ENCODE data around the gene DMXL1.
"Not testable (repeated sequence)": the region's sequence is repeated elsewhere in the genome, so short reads cannot be mapped to it uniquely, and the experiment has no call there.

DNA sequence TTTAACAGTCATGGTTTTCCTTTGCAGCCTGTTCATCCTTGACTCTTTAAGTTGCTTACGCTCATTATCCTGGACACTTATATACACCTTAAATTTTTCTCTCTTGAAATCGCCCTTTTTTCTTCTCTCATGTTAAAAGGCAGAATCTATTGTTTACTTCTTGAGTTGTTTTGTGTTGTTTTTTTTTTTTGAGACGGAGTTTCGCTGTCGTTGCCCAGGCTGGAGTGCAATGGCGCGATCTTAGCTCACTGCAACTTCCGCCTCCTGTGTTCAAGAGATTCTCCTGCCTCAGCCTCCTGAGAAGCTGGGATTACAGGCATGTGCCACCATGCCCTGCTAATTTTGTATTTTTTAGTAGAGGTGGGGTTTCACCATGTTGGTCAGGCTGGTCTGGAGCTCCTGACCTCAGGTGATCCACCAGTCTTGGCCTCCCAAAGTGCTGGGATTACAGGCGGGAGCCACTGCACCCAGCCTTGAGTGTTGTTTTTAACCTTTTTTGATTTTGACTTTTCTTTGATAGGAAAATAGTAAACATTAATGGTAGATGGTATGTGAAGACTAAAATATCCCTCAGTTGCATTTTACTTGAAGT lies 3.0 kb downstream of the DMXL1 start:
- TF ChIP-seq, protein P1, sequence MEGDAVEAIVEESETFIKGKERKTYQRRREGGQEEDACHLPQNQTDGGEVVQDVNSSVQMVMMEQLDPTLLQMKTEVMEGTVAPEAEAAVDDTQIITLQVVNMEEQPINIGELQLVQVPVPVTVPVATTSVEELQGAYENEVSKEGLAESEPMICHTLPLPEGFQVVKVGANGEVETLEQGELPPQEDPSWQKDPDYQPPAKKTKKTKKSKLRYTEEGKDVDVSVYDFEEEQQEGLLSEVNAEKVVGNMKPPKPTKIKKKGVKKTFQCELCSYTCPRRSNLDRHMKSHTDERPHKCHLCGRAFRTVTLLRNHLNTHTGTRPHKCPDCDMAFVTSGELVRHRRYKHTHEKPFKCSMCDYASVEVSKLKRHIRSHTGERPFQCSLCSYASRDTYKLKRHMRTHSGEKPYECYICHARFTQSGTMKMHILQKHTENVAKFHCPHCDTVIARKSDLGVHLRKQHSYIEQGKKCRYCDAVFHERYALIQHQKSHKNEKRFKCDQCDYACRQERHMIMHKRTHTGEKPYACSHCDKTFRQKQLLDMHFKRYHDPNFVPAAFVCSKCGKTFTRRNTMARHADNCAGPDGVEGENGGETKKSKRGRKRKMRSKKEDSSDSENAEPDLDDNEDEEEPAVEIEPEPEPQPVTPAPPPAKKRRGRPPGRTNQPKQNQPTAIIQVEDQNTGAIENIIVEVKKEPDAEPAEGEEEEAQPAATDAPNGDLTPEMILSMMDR (tag by site-specific recombination; IDR thresholded peaks at IDR 0.05), result not testable (repeated sequence)
- TF ChIP-seq, protein P2, sequence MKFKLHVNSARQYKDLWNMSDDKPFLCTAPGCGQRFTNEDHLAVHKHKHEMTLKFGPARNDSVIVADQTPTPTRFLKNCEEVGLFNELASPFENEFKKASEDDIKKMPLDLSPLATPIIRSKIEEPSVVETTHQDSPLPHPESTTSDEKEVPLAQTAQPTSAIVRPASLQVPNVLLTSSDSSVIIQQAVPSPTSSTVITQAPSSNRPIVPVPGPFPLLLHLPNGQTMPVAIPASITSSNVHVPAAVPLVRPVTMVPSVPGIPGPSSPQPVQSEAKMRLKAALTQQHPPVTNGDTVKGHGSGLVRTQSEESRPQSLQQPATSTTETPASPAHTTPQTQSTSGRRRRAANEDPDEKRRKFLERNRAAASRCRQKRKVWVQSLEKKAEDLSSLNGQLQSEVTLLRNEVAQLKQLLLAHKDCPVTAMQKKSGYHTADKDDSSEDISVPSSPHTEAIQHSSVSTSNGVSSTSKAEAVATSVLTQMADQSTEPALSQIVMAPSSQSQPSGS (tag by site-specific recombination; IDR thresholded peaks at IDR 0.05; ENCODE audit: low read depth), result not testable (repeated sequence)
- TF ChIP-seq, protein P3, sequence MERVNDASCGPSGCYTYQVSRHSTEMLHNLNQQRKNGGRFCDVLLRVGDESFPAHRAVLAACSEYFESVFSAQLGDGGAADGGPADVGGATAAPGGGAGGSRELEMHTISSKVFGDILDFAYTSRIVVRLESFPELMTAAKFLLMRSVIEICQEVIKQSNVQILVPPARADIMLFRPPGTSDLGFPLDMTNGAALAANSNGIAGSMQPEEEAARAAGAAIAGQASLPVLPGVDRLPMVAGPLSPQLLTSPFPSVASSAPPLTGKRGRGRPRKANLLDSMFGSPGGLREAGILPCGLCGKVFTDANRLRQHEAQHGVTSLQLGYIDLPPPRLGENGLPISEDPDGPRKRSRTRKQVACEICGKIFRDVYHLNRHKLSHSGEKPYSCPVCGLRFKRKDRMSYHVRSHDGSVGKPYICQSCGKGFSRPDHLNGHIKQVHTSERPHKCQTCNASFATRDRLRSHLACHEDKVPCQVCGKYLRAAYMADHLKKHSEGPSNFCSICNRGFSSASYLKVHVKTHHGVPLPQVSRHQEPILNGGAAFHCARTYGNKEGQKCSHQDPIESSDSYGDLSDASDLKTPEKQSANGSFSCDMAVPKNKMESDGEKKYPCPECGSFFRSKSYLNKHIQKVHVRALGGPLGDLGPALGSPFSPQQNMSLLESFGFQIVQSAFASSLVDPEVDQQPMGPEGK (tag by site-specific recombination; IDR thresholded peaks at IDR 0.05), result not testable (repeated sequence)
- not testable (repeated sequence) for TF ChIP-seq ZNF433 (tag by site-specific recombination; IDR thresholded peaks at IDR 0.05; ENCODE audit: low read depth); ZNF473 (tag by site-specific recombination; IDR thresholded peaks at IDR 0.05); ZNF175 (tag by site-specific recombination; IDR thresholded peaks at IDR 0.05); ZSCAN30 (tag by site-specific recombination; IDR thresholded peaks at IDR 0.05); WT1 (tag by site-specific recombination; IDR thresholded peaks at IDR 0.05); YY1 (tag by site-specific recombination; IDR thresholded peaks at IDR 0.05)
- TF ChIP-seq, protein P4, sequence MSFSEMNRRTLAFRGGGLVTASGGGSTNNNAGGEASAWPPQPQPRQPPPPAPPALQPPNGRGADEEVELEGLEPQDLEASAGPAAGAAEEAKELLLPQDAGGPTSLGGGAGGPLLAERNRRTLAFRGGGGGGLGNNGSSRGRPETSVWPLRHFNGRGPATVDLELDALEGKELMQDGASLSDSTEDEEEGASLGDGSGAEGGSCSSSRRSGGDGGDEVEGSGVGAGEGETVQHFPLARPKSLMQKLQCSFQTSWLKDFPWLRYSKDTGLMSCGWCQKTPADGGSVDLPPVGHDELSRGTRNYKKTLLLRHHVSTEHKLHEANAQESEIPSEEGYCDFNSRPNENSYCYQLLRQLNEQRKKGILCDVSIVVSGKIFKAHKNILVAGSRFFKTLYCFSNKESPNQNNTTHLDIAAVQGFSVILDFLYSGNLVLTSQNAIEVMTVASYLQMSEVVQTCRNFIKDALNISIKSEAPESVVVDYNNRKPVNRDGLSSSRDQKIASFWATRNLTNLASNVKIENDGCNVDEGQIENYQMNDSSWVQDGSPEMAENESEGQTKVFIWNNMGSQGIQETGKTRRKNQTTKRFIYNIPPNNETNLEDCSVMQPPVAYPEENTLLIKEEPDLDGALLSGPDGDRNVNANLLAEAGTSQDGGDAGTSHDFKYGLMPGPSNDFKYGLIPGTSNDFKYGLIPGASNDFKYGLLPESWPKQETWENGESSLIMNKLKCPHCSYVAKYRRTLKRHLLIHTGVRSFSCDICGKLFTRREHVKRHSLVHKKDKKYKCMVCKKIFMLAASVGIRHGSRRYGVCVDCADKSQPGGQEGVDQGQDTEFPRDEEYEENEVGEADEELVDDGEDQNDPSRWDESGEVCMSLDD (tag by site-specific recombination; IDR thresholded peaks at IDR 0.05), result not testable (repeated sequence)
- TF ChIP-seq, protein P5, sequence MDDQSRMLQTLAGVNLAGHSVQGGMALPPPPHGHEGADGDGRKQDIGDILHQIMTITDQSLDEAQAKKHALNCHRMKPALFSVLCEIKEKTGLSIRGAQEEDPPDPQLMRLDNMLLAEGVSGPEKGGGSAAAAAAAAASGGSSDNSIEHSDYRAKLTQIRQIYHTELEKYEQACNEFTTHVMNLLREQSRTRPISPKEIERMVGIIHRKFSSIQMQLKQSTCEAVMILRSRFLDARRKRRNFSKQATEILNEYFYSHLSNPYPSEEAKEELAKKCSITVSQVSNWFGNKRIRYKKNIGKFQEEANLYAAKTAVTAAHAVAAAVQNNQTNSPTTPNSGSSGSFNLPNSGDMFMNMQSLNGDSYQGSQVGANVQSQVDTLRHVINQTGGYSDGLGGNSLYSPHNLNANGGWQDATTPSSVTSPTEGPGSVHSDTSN (CRISPR knock-in tag; IDR thresholded peaks at IDR 0.05), result not testable (repeated sequence)

Measured in HEK293 (cell line).